Suprapubic skin (tissue), 4 donors: ENCODE results near the gene USP40. TPM values are rescaled to one million over a fixed set of nuclear protein-coding genes. Genes with fewer than 3 reads are reported as not detected.
"Not testable (repeated sequence)": the region's sequence is repeated elsewhere in the genome, so short reads cannot be mapped to it uniquely, and the experiment has no call there.

Experiments
- DNase-seq, 2 donors: peaks; one replicate each; pipeline ENCODE4 v3.0.0-alpha.2; 2019; ENCODE audit warnings: low spot score in 2 of 2
- H3K27ac ChIP-seq: fragments of 200-600 bp; sonication (generic); one replicate; pipeline ENCODE4 v1.5.1; 2019
- H3K27me3 ChIP-seq: fragments of 200-600 bp; sonication (generic); one replicate; pipeline ENCODE4 v1.5.1; 2019
- H3K36me3 ChIP-seq: fragments of 200-600 bp; sonication (generic); one replicate; pipeline ENCODE4 v1.5.1; 2019
- H3K4me1 ChIP-seq: fragments of 200-600 bp; sonication (generic); one replicate; pipeline ENCODE4 v1.5.1; 2019
- H3K4me3 ChIP-seq: fragments of 200-600 bp; sonication (generic); one replicate; pipeline ENCODE4 v1.5.1; 2019; ENCODE audit warnings: mild to moderate bottlenecking
- H3K9me3 ChIP-seq: fragments of 200-600 bp; sonication (generic); one replicate; pipeline ENCODE4 v1.5.1; 2019
- EP300 ChIP-seq: sonication (generic); formaldehyde crosslinking; IDR thresholded peaks from one replicate; pipeline ENCODE4 v1.6.1; 2017; ENCODE audit warnings: antibody characterized with exemption
- POLR2A ChIP-seq, 2 donors: fragments of 450-650 bp; IDR thresholded peaks; one replicate each; pipeline ENCODE4 v1.6.1; 2017; ENCODE audit warnings: antibody characterized with exemption in 2 of 2, mild to moderate bottlenecking in 2 of 2, moderate library complexity in 2 of 2
- POLR2AphosphoS5 ChIP-seq, 3 donors: sonication (generic); formaldehyde crosslinking; IDR thresholded peaks; one replicate each; pipeline ENCODE4 v1.6.1; 2017; ENCODE audit warnings: antibody characterized with exemption in 3 of 3
- WGBS: methylation state at CpG from one replicate; pipeline ENCODE4 v1.1.5; 2018; 5-methylcytosine and 5-hydroxymethylcytosine counted together
- total RNA-seq, 4 donors: library from RNA; depleted of rRNA; stranded (reverse); fragments of >200 nt; gene quantifications; one replicate each; pipeline ENCODE4 v1.1.0, GENCODE V29; 2016
- TF ChIP-seq, protein P1 (sequence below), 2 donors: fragments of 200-600 bp in 1 of 2; fragments of 450-650 bp in 1 of 2; sonication (generic) in 1 of 2; IDR thresholded peaks; one replicate each; pipeline ENCODE4 v1.5.1; 2016 to 2019; ENCODE audit warnings: antibody characterized with exemption in 2 of 2, mild to moderate bottlenecking in 1 of 2, moderate library complexity in 1 of 2

The USP40 gene
- total RNA-seq, 4 donors from 2014 or later = 16.2 to 125 (median 40.1) TPM

DNA sequence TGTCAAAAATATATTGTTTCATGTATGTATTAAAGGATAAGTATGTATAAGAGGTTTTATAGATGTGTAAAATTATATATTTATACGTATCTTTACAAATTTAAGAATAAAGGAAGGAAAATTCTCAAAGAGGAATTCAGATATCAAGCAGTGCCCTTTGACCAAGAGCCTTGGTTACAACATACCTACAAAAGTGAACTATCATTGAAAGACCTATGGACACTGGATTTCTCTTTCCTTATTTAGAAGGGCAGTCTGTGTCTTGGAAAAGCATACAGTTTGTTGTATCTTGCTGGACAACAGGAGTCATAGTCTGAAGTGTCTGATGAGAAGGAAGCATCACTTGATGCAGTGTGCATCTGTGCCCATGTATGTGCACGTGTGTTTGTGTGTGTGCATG is 21.8 kb upstream of the USP40 start:
- TF ChIP-seq POLR2AphosphoS5 (IDR thresholded peaks at IDR 0.05) (no peak), EP300 (no peak), POLR2A (IDR thresholded peaks at IDR 0.05) (no peak)
- TF ChIP-seq, protein P1, sequence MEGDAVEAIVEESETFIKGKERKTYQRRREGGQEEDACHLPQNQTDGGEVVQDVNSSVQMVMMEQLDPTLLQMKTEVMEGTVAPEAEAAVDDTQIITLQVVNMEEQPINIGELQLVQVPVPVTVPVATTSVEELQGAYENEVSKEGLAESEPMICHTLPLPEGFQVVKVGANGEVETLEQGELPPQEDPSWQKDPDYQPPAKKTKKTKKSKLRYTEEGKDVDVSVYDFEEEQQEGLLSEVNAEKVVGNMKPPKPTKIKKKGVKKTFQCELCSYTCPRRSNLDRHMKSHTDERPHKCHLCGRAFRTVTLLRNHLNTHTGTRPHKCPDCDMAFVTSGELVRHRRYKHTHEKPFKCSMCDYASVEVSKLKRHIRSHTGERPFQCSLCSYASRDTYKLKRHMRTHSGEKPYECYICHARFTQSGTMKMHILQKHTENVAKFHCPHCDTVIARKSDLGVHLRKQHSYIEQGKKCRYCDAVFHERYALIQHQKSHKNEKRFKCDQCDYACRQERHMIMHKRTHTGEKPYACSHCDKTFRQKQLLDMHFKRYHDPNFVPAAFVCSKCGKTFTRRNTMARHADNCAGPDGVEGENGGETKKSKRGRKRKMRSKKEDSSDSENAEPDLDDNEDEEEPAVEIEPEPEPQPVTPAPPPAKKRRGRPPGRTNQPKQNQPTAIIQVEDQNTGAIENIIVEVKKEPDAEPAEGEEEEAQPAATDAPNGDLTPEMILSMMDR (IDR thresholded peaks at IDR 0.05) = no peak
- DNase-seq = no peak
- Histone ChIP-seq H3K36me3 (no peaks in the 10 kb centered on the region), H3K27ac (no peak overlapping the region), H3K4me3 (no peak overlapping the region), H3K9me3 (no peaks in the 10 kb centered on the region), H3K27me3 (peaks cover 3% of the 10 kb centered on the region), H3K4me1 (no peaks in the 10 kb centered on the region)
- 96% methylated on average over 2 of the region's 2 CpGs for WGBS

DNA sequence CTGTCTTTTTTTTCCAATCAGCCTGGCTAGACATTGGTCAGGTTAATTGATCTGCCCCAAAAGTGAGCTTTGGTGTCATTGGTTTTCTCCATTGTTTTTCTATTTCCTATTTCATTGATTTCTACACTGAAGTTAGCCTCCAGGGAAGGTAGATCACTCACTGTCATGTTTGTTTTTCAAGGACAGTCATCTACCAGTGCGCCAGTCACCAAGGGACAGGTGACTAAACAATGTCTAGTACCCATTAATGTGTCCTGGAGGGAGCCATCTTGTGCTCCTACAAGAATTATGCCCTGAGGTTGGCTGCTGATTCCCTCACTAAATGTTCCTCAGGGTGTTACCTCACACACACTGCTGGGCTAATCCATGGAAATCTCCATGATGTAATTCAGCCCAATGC is 17.6 kb upstream of the USP40 start:
- Histone ChIP-seq H3K36me3 (no peaks in the 10 kb centered on the region), H3K27me3 (no peaks in the 10 kb centered on the region), H3K9me3 (no peaks in the 10 kb centered on the region), H3K4me3 (no peak overlapping the region), H3K27ac (no peak overlapping the region), H3K4me1 (no peaks in the 10 kb centered on the region)
- TF ChIP-seq POLR2AphosphoS5 (IDR thresholded peaks at IDR 0.05) = no peak
- TF ChIP-seq EP300 = no peak
- no peak for TF ChIP-seq POLR2A (IDR thresholded peaks at IDR 0.05)
- TF ChIP-seq, protein P1 (IDR thresholded peaks at IDR 0.05) = no peak
- no peak for DNase-seq
- 95% methylated on average over 1 of the region's 1 CpG for WGBS

DNA sequence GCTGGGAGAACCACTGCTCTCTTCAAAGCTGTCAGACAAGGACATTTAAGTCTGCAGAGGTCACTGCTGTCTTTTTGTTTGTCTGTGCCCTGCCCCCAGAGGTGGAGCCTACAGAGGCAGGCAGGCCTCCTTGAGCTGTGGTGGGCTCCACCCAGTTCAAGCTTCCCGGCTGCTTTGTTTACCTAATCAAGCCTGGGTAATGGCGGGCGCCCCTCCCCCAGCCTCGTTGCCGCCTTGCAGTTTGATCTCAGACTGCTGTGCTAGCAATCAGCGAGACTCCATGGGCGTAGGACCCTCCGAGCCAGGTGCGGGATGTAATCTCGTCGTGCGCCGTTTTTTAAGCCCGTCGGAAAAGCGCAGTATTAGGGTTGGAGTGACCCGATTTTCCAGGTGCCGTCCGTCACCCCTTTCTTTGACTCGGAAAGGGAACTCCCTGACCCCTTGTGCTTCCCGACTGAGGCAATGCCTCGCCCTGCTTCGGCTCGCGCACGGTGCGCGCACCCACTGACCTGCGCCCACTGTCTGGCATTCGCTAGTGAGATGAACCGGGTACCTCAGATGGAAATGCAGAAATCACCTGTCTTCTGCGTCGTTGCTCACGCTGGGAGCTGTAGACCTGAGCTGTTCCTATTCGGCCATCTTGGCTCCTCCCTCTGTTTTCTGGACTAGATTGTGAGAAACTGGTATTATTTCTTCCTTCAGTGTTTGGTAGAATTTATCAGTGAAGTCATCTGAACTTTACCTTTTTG is 16.8 kb upstream of the USP40 start:
- DNase-seq, H3K9me3 ChIP-seq, H3K4me3 ChIP-seq, H3K36me3 ChIP-seq, H3K27ac ChIP-seq, H3K27me3 ChIP-seq, H3K4me1 ChIP-seq: not testable (repeated sequence)
- 78% methylated on average over 35 of the region's 35 CpGs for WGBS

DNA sequence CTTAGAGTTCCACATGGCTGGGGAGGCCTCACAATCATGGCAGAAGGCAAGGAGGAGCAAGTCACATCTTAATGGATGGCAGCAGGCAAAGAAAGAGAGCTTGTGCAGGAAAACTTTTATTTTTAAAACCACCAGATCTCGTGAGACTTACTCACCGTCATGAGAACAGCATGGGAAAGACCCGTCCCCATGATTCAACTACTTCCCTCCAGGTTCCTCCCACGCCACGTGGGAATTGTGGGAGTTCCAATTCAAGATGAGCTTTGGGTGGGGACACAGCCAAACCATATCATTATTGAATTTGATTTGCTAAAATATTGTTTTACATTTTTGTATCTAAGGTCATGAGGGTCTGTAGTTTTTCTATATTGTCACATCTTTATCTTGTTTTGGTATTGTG is 10.8 kb upstream of the USP40 start:
- not testable (repeated sequence) for DNase-seq, H3K9me3 ChIP-seq, H3K36me3 ChIP-seq, H3K4me1 ChIP-seq, H3K27me3 ChIP-seq, H3K4me3 ChIP-seq, H3K27ac ChIP-seq
- 54% methylated on average over 5 of the region's 5 CpGs for WGBS

DNA sequence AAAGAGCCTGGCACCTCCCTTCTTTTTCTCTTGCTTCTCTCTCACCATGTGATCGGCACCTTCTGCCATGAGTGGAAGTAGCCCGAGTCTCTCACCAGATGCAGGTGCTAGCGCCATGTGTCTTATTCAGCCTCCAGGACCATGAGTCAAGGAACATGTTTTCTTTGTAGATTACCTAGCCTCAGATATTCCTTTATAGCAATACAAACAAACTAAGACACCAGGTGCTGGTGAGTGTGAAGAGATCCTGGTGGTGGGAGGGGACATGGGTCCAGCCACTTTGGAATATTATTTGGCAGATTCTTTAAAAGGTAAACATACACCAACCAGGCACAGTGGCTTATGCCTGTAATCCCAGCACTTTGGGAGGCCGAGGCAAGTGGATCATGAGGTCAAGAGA is 5.9 kb upstream of the USP40 start:
- Histone ChIP-seq H3K36me3 (no peaks in the 10 kb centered on the region), H3K27ac (no peak overlapping the region), H3K4me3 (no peak overlapping the region), H3K9me3 (no peaks in the 10 kb centered on the region), H3K4me1 (no peaks in the 10 kb centered on the region), H3K27me3 (no peaks in the 10 kb centered on the region)
- no peak for TF ChIP-seq POLR2AphosphoS5 (IDR thresholded peaks at IDR 0.05)
- no peak for TF ChIP-seq EP300
- TF ChIP-seq POLR2A (IDR thresholded peaks at IDR 0.05) = no peak
- TF ChIP-seq, protein P1 (IDR thresholded peaks at IDR 0.05) = no peak
- DNase-seq = no peak
- 86% methylated on average over 4 of the region's 4 CpGs for WGBS

DNA sequence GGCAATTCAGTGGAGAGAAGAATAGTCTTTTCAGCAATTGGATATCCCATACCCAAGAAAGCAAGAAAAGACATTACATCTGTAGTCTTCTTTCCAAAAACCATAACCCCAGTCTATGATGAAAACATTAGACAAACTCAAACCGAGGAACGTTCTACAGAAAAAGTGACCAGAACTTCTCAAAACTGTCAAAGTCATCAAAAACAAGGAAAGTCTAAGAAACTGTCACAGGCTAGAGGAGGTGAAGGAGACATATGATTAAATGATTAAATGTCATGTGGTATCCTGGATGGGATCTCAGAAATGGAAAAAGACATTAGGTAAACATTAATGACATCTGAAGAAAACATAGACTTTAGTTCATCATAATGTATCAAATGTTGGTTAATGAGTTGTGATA is 4.9 kb upstream of the USP40 start:
- H3K27ac ChIP-seq = no peak overlapping the region
- WGBS = 75% methylated on average over 2 of the region's 2 CpGs
- TF ChIP-seq POLR2AphosphoS5 (IDR thresholded peaks at IDR 0.05) = no peak
- no peaks in the 10 kb centered on the region for H3K27me3 ChIP-seq
- H3K4me3 ChIP-seq = no peak overlapping the region
- DNase-seq = no peak
- no peaks in the 10 kb centered on the region for H3K9me3 ChIP-seq
- H3K4me1 ChIP-seq = no peaks in the 10 kb centered on the region
- no peaks in the 10 kb centered on the region for H3K36me3 ChIP-seq

DNA sequence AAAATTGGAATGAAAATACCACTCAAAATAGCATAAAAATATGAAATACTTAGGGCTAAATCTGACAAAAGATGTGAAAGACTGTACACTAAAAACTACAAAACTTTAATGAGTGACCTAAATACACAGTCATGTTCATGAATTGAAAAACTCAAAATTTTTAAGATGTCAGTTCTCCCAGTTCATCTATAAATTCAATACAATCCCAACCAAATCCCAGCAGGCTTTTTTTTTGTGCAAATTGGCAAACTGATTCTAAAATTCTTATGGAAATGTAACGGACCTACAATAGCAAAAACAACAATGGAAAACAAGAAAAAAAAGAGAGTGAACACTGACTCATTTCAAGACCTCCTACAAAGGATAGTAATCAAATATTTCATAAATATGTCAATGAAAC is 4.4 kb upstream of the USP40 start:
- no peak for DNase-seq
- H3K9me3 ChIP-seq = no peaks in the 10 kb centered on the region
- H3K36me3 ChIP-seq = no peaks in the 10 kb centered on the region
- H3K4me1 ChIP-seq = no peaks in the 10 kb centered on the region
- H3K4me3 ChIP-seq = no peak overlapping the region
- WGBS = 43% methylated on average over 1 of the region's 1 CpG
- no peak overlapping the region for H3K27ac ChIP-seq
- no peak for TF ChIP-seq POLR2AphosphoS5 (IDR thresholded peaks at IDR 0.05)
- TF ChIP-seq EP300 = no peak
- TF ChIP-seq POLR2A (IDR thresholded peaks at IDR 0.05) = no peak
- TF ChIP-seq, protein P1 (IDR thresholded peaks at IDR 0.05) = no peak
- H3K27me3 ChIP-seq = no peaks in the 10 kb centered on the region
